ENCODE data around the gene MSH6. TPM values are rescaled to one million over a fixed set of nuclear protein-coding genes. Genes with fewer than 3 reads are reported as not detected.

Gene MSH6
- total RNA-seq, 1 donor, result 82.5 TPM

- no peak overlapping the region for H3K4me3 ChIP-seq (ENCODE audit: low read depth, low read length)
- no peak for TF ChIP-seq CTCF (IDR thresholded peaks at IDR 0.05; ENCODE audit: insufficient read depth, low read length)
- DNase-seq (ENCODE audit: low read depth), result no peak
Measured at GRCh38 chr2:47769318-47769717, 13.6 kb upstream of the MSH6 start.

GRCh38 chr2:47771211-47771610, 11.7 kb upstream of the MSH6 start:
- no peak overlapping the region for H3K4me3 ChIP-seq (ENCODE audit: low read depth, low read length)
- TF ChIP-seq CTCF (IDR thresholded peaks at IDR 0.05; ENCODE audit: insufficient read depth, low read length), result no peak
- peak; percentile 96 for DNase-seq (ENCODE audit: low read depth)

GRCh38 chr2:47772343-47772742, 10.6 kb upstream of the MSH6 start:
- H3K4me3 ChIP-seq (ENCODE audit: low read depth, low read length), result no peak overlapping the region
- no peak for TF ChIP-seq CTCF (IDR thresholded peaks at IDR 0.05; ENCODE audit: insufficient read depth, low read length)
- DNase-seq (ENCODE audit: low read depth), result no peak

GRCh38 chr2:47774567-47774966, 8.4 kb upstream of the MSH6 start:
- H3K4me3 ChIP-seq (ENCODE audit: low read depth, low read length), result no peak overlapping the region
- no peak for DNase-seq (ENCODE audit: low read depth)
- no peak for TF ChIP-seq CTCF (IDR thresholded peaks at IDR 0.05; ENCODE audit: insufficient read depth, low read length)

GRCh38 chr2:47777277-47777937, 5.5 kb upstream of the MSH6 start:
- no peak overlapping the region for H3K4me3 ChIP-seq (ENCODE audit: low read depth, low read length)
- no peak for DNase-seq (ENCODE audit: low read depth)
- no peak for TF ChIP-seq CTCF (IDR thresholded peaks at IDR 0.05; ENCODE audit: insufficient read depth, low read length)

- no peak overlapping the region for H3K4me3 ChIP-seq (ENCODE audit: low read depth, low read length)
- no peak for TF ChIP-seq CTCF (IDR thresholded peaks at IDR 0.05; ENCODE audit: insufficient read depth, low read length)
- DNase-seq (ENCODE audit: low read depth), result no peak
Measured at GRCh38 chr2:47778698-47779425, 4.1 kb upstream of the MSH6 start.
